K562 (cell line): ENCODE measurements around the gene FHDC1.

Source experiments
- BACH1 ChIP-seq: fragments of 200-800 bp; sonication (Bioruptor generic); IDR thresholded peaks from 2 replicates; pipeline ENCODE4 v1.6.1; 2016; ENCODE audit warnings: missing genetic modification characterization, missing compliant biosample characterization
- JUN ChIP-seq, 2 experiments: sonication (generic) in 1 of 2; formaldehyde crosslinking in 1 of 2; IDR thresholded peaks; 2 replicates each; pipeline versions ENCODE4 v1.6.1 to v1.8.0; 2012 to 2022; ENCODE audit warnings: borderline replicate concordance in 2 of 2, mild to moderate bottlenecking in 2 of 2, improper control_type of control experiment in 1 of 2, low read depth in 1 of 2, low read length in 1 of 2, missing genetic modification reagents in 1 of 2
- POLR2A ChIP-seq: fragments of 450-650 bp; conservative IDR thresholded peaks from 2 replicates; pipeline ENCODE4 v1.6.1; 2016
- RFX5 ChIP-seq: IDR thresholded peaks from 2 replicates; pipeline ENCODE4 v1.6.1; 2011; ENCODE audit warnings: low read depth, mild to moderate bottlenecking, improper control_type of control experiment, low read length
- TBP ChIP-seq: optimal IDR thresholded peaks from 2 replicates; pipeline ENCODE3; 2011; ENCODE audit warnings: low read depth, low read length, improper control_type of control experiment
- ZNF124 ChIP-seq: sonication (generic); formaldehyde crosslinking; IDR thresholded peaks from 2 replicates; pipeline ENCODE4 v1.8.1; 2022; ENCODE audit warnings: missing genetic modification reagents
- TF ChIP-seq, protein P1 (sequence below): fragments of 250-450 bp; sonication (Bioruptor Pico); IDR thresholded peaks from 2 replicates; pipeline ENCODE4 v1.5.0; 2022; ENCODE audit warnings: mild to moderate bottlenecking
- TF ChIP-seq, protein P2 (sequence below): fragments of 450-650 bp; IDR thresholded peaks from 2 replicates; pipeline ENCODE4 v1.6.1; 2016

DNA sequence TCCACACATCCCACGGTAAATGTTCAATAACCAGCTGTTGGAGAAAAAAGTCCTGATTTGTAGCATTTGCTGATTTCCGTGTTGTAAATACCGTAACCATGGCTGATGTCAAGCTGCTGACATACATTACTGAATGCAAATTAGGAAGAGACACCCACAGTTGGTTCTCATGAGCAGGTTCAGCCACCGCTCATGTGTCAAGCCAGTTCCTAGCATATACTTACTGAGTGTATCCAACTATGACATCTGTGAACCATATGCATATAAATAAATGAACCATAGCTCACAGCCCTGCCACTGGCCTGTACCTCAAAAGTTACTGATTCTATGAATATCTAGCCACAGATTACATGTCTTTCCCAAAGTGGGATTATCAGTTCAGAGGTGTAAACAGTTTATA lies 29.5 kb downstream of the FHDC1 start:
- TF ChIP-seq JUN (IDR thresholded peaks at IDR 0.05; ENCODE audit: borderline replicate concordance, low read depth, low read length) (no peak), JUN (CRISPR knock-in tag; IDR thresholded peaks at IDR 0.05; ENCODE audit: borderline replicate concordance) (no peak), ZNF124 (no peak), RFX5 (no peak), BACH1 (tag) (no peak), POLR2A (no peak), TBP (no peak)
- TF ChIP-seq, protein P1, sequence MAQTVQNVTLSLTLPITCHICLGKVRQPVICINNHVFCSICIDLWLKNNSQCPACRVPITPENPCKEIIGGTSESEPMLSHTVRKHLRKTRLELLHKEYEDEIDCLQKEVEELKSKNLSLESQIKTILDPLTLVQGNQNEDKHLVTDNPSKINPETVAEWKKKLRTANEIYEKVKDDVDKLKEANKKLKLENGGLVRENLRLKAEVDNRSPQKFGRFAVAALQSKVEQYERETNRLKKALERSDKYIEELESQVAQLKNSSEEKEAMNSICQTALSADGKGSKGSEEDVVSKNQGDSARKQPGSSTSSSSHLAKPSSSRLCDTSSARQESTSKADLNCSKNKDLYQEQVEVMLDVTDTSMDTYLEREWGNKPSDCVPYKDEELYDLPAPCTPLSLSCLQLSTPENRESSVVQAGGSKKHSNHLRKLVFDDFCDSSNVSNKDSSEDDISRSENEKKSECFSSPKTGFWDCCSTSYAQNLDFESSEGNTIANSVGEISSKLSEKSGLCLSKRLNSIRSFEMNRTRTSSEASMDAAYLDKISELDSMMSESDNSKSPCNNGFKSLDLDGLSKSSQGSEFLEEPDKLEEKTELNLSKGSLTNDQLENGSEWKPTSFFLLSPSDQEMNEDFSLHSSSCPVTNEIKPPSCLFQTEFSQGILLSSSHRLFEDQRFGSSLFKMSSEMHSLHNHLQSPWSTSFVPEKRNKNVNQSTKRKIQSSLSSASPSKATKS (CRISPR knock-in tag), result no peak
- TF ChIP-seq, protein P2, sequence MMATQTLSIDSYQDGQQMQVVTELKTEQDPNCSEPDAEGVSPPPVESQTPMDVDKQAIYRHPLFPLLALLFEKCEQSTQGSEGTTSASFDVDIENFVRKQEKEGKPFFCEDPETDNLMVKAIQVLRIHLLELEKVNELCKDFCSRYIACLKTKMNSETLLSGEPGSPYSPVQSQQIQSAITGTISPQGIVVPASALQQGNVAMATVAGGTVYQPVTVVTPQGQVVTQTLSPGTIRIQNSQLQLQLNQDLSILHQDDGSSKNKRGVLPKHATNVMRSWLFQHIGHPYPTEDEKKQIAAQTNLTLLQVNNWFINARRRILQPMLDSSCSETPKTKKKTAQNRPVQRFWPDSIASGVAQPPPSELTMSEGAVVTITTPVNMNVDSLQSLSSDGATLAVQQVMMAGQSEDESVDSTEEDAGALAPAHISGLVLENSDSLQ, result no peak
